ENCODE data around the gene FBLN1. TPM values are rescaled to one million over a fixed set of nuclear protein-coding genes. Genes with fewer than 3 reads are reported as not detected.

FBLN1 gene
- total and polyA plus RNA-seq, 2 of the 8 experiments (the other 6 are each of a cell fraction or from before 2014, with no cell fraction given) = 159 to 168 TPM

GRCh38 chr22:45483918-45484499, 18.7 kb upstream of the FBLN1 start:
- no peak overlapping the region for H3K4me3 ChIP-seq (ENCODE audit: extremely low read depth in 1 of 4, insufficient read depth in 2 of 4, low read depth in 3 of 4, low read length in 4 of 4)
- H3K56ac ChIP-seq (replicated peaks; ENCODE audit: insufficient read length, low read depth, low read length) = no peak overlapping the region
- no peak overlapping the region for H2BK5ac ChIP-seq (ENCODE audit: low read depth, low read length)
- no peak overlapping the region for H2BK120ac ChIP-seq (replicated peaks; ENCODE audit: low read depth, low read length)
- DNase-seq (ENCODE audit: low read depth in 1 of 2, low spot score in 2 of 2) (no peak), FAIRE-seq (no peak)
- H2AFZ ChIP-seq (ENCODE audit: low read length) = no peak overlapping the region
- no peak overlapping the region for H2BK20ac ChIP-seq (ENCODE audit: low read length)
- no peak overlapping the region for H2BK15ac ChIP-seq (ENCODE audit: low read length)
- no peaks in the 10 kb centered on the region for H3K4me1 ChIP-seq (replicated peaks in 1 of 4; ENCODE audit: control insufficient read depth in 3 of 4, insufficient read depth in 4 of 4, low read length in 3 of 4)
- H3K36me3 ChIP-seq (ENCODE audit: control insufficient read depth in 2 of 4, insufficient read depth in 4 of 4, low read length in 3 of 4) = no peaks in the 10 kb centered on the region
- H3K79me2 ChIP-seq (ENCODE audit: control insufficient read depth in 1 of 2, insufficient read depth in 2 of 2, low read length in 2 of 2) = no peaks in the 10 kb centered on the region
- no peak overlapping the region; the same call in 1 of the 2 replicates for H4K8ac ChIP-seq (ENCODE audit: extremely low read depth, insufficient read depth, low read length)
- H4K5ac ChIP-seq (ENCODE audit: insufficient read length, low read depth, low read length) = no peak overlapping the region
- no peak overlapping the region for H4K91ac ChIP-seq (replicated peaks; ENCODE audit: insufficient read length, low read length)
- no peak overlapping the region for H3K27ac ChIP-seq (ENCODE audit: low read depth, low read length)
- H2BK12ac ChIP-seq (ENCODE audit: low read depth, low read length) = no peak overlapping the region
- H3K23ac ChIP-seq (ENCODE audit: insufficient read length) = no peak overlapping the region
- no peaks in the 10 kb centered on the region for H3K79me1 ChIP-seq (ENCODE audit: low read depth, low read length)
- H2AK5ac ChIP-seq (ENCODE audit: low read depth, low read length) = no peak overlapping the region
- no peak overlapping the region for H3K4me2 ChIP-seq (ENCODE audit: insufficient read depth in 1 of 2, low read depth in 2 of 2, low read length in 2 of 2)
- no peak for TF ChIP-seq RNF2 (IDR thresholded peaks at IDR 0.05; ENCODE audit: borderline replicate concordance, low read depth, low read length, missing control alignments, poor library complexity, severe bottlenecking)
- TF ChIP-seq CTBP2 (IDR thresholded peaks at IDR 0.05; ENCODE audit: borderline replicate concordance, insufficient read depth, insufficient read length, low read length) = no peak
- TF ChIP-seq EP300 (IDR thresholded peaks at IDR 0.05; ENCODE audit: borderline replicate concordance in 1 of 2, low read depth in 2 of 2, low read length in 2 of 2) = no peak
- TF ChIP-seq SAP30 (IDR thresholded peaks at IDR 0.05; ENCODE audit: insufficient read depth, insufficient replicate concordance, low read length) = no peak
- no peak for TF ChIP-seq TAF1 (IDR thresholded peaks at IDR 0.05; ENCODE audit: low read depth, low read length)
- no peak overlapping the region for H3K4ac ChIP-seq (replicated peaks; ENCODE audit: insufficient read length, low read depth, low read length)
- H3K23me2 ChIP-seq (ENCODE audit: low read depth, low read length) = no peaks in the 10 kb centered on the region
- H3K14ac ChIP-seq (ENCODE audit: insufficient read length) = no peak overlapping the region
- H4K20me1 ChIP-seq (replicated peaks in 1 of 2; ENCODE audit: control insufficient read depth in 1 of 2, insufficient read depth in 2 of 2, low read length in 2 of 2) = no peaks in the 10 kb centered on the region
- H3K27me3 ChIP-seq (replicated peaks in 1 of 4; ENCODE audit: control insufficient read depth in 3 of 4, extremely low read depth in 1 of 4, insufficient read depth in 3 of 4, low read length in 3 of 4) = no peaks in the 10 kb centered on the region; a peak in 1 of 7 replicates
- WGBS, 2 experiments (ENCODE audit: extremely low coverage in 1 of 2, insufficient coverage in 1 of 2, insufficient read length in 1 of 2, insufficient replicate concordance in 2 of 2, low coverage in 1 of 2, low lambda C conversion rate in 2 of 2, missing lambda C conversion rate in 1 of 2) = 69% methylated on average over 4 of the region's 5 CpGs; no CpG with 5 or more reads in 1 of the 2 experiments
- CTCF ChIA-PET (ENCODE audit: partially characterized antibody) = interaction anchor here (1.1 kb wide), 1 partner anchor 22 kb away, joined by 3 read pairs; no protein-coding TSS in a partner anchor
- H3K9ac ChIP-seq (replicated peaks in 1 of 4; ENCODE audit: extremely low read depth in 1 of 4, low read depth in 3 of 4, low read length in 3 of 4) = no peak overlapping the region
- POLR2A ChIA-PET (ENCODE audit: partially characterized antibody) = no interaction called here
- peaks cover 13 to 14% of the 10 kb centered on the region in 2 experiments for H3K9me3 ChIP-seq (ENCODE audit: insufficient read depth in 2 of 2, low read depth in 1 of 2, low read length in 1 of 2)
- no peak overlapping the region for H3K18ac ChIP-seq (ENCODE audit: extremely low read depth, low read length)

All from H1 (cell line).